HepG2 (cell line): ENCODE results near the gene PCSK5. TPM values are rescaled to one million over a fixed set of nuclear protein-coding genes. Genes with fewer than 3 reads are reported as not detected.

Source experiments
- ATAC-seq: fragments of 200-7000 bp; cut with Tn5 transposase; 3 replicates; pipeline ENCODE4 v1.9.1; 2020; ENCODE audit warnings: mild to moderate bottlenecking, moderate library complexity
- BruUV-seq: library from RNA; stranded (reverse); fragments of 400-500 nt; replicated peaks from 2 replicates; lab custom pipeline; 2021; lab: Mats Ljungman, UMichigan
- CTCF ChIA-PET: fragments of 300-600 bp; formaldehyde crosslinking; extraction: SDS; loops from one replicate; lab custom pipeline; 2021; ENCODE audit warnings: low total read pairs, inconsistent platforms, low intra/inter-chr PET ratio; lab: Yijun Ruan, JAX
- POLR2A ChIA-PET: fragments of 350-600 bp; sonication (Branson Sonifier 250); formaldehyde crosslinking; loops from one replicate; lab custom pipeline; 2020; ENCODE audit warnings: antibody characterized with exemption, inconsistent platforms; lab: Yijun Ruan, JAX
- DNase-seq: peaks from one replicate; pipeline ENCODE4 v3.0.0-alpha.2; 2015; ENCODE audit warnings: low spot score
- FAIRE-seq: peaks from 3 replicates; lab custom pipeline; 2011; peaks lifted over from hg19 to GRCh38; lab: Jason Lieb, UNC
- H2AFZ ChIP-seq: one replicate; pipeline ENCODE4 v1.6.1; 2011; ENCODE audit warnings: low read length, inconsistent platforms
- H3K27ac ChIP-seq: fragments of 300-600 bp; 3 replicates; pipeline ENCODE4 v1.8.0; 2011; ENCODE audit warnings: mixed run types, mild to moderate bottlenecking, mixed read lengths, low read length, inconsistent platforms; ENCODE audit not compliant: insufficient read depth; ENCODE audit errors: extremely low read length
- H3K27me3 ChIP-seq, 2 experiments: fragments of 200-600 bp in 1 of 2; 2 replicates in 1 of 2; 3 replicates in 1 of 2; pipeline versions ENCODE4 v1.6.0 to v1.8.0; 2011; ENCODE audit warnings: low read length in 2 of 2, mild to moderate bottlenecking in 2 of 2, moderate library complexity in 2 of 2, inconsistent platforms in 1 of 2; ENCODE audit not compliant: insufficient read depth in 2 of 2, control insufficient read depth in 1 of 2
- H3K36me3 ChIP-seq, 2 experiments: fragments of 200-600 bp in 1 of 2; replicated peaks in 1 of 2; 2 replicates in 1 of 2; 3 replicates in 1 of 2; pipeline versions ENCODE4 v1.5.1 to v1.8.0; 2011; ENCODE audit warnings: low read length in 2 of 2, inconsistent platforms in 1 of 2; ENCODE audit not compliant: insufficient read depth in 2 of 2, control insufficient read depth in 1 of 2
- H3K4me1 ChIP-seq: 2 replicates; pipeline ENCODE4 v1.5.1; 2012; ENCODE audit warnings: low read length, inconsistent platforms; ENCODE audit not compliant: insufficient read depth
- H3K4me2 ChIP-seq: 2 replicates; pipeline ENCODE4 v1.6.0; 2011; ENCODE audit warnings: low read depth, low read length, inconsistent platforms
- H3K4me3 ChIP-seq, 3 experiments: fragments of 200-600 bp in 1 of 3; sonication (generic), shearing (Covaris generic) in 1 of 3; replicated peaks in 1 of 3; 2 replicates each; pipeline ENCODE4 v1.5.1; 2011 to 2016; ENCODE audit warnings: low read length in 3 of 3, inconsistent platforms in 2 of 3, low read depth in 2 of 3, mild to moderate bottlenecking in 2 of 3, control low read depth in 1 of 3, mixed read lengths in 1 of 3; ENCODE audit not compliant: insufficient read depth in 1 of 3
- H3K79me2 ChIP-seq: one replicate; pipeline ENCODE4 v1.6.1; 2011; ENCODE audit warnings: low read length, inconsistent platforms; ENCODE audit not compliant: insufficient read depth
- H3K9ac ChIP-seq: 2 replicates; pipeline ENCODE4 v1.6.0; 2011; ENCODE audit warnings: mild to moderate bottlenecking, low read depth, low read length, inconsistent platforms; ENCODE audit not compliant: insufficient read depth
- H3K9me3 ChIP-seq: 2 replicates; pipeline ENCODE4 v1.5.1; 2012; ENCODE audit warnings: mild to moderate bottlenecking, low read length
- H4K20me1 ChIP-seq: 2 replicates; pipeline ENCODE4 v1.6.0; 2011; ENCODE audit warnings: inconsistent platforms, mild to moderate bottlenecking, low read length, moderate library complexity; ENCODE audit not compliant: insufficient read depth
- CCAR2 ChIP-seq: fragments of 200-400 bp; formaldehyde crosslinking; optimal IDR thresholded peaks from 2 replicates; pipeline ENCODE3; 2018; ENCODE audit warnings: low read depth, mild to moderate bottlenecking, low read length, moderate library complexity
- JUND ChIP-seq: sonication (generic); formaldehyde crosslinking; IDR thresholded peaks from 2 replicates; pipeline ENCODE4 v1.8.0; 2022; ENCODE audit warnings: mild to moderate bottlenecking, missing genetic modification reagents
- KLF15 ChIP-seq: sonication (generic); formaldehyde crosslinking; IDR thresholded peaks from 2 replicates; pipeline ENCODE4 v1.8.1; 2023; ENCODE audit warnings: borderline replicate concordance, mild to moderate bottlenecking, inconsistent platforms, missing genetic modification reagents, mixed read lengths
- NBN ChIP-seq: fragments of 450-650 bp; conservative IDR thresholded peaks from 2 replicates; pipeline ENCODE4 v1.6.1; 2017
- RAD21 ChIP-seq: fragments of 450-650 bp; formaldehyde crosslinking; IDR thresholded peaks from 2 replicates; pipeline ENCODE4 v1.5.0; 2020; ENCODE audit warnings: mild to moderate bottlenecking
- RFX5 ChIP-seq: IDR thresholded peaks from 2 replicates; pipeline ENCODE4 v1.6.1; 2011; ENCODE audit warnings: low read depth, low read length, improper control_type of control experiment
- RORA ChIP-seq: sonication (generic); formaldehyde crosslinking; IDR thresholded peaks from 2 replicates; pipeline ENCODE4 v1.5.0; 2020; ENCODE audit warnings: mild to moderate bottlenecking, missing genetic modification reagents, moderate library complexity
- SPEN ChIP-seq: sonication (generic); formaldehyde crosslinking; IDR thresholded peaks from 2 replicates; pipeline ENCODE4 v1.5.1; 2020; ENCODE audit warnings: low read depth, mild to moderate bottlenecking, missing genetic modification reagents
- ZNF44 ChIP-seq: sonication (generic); formaldehyde crosslinking; IDR thresholded peaks from 2 replicates; pipeline ENCODE4 v1.5.1; 2020; ENCODE audit warnings: mild to moderate bottlenecking, missing genetic modification reagents
- ZNF609 ChIP-seq: sonication (generic); formaldehyde crosslinking; IDR thresholded peaks from 2 replicates; pipeline ENCODE4 v1.4.0; 2020; ENCODE audit warnings: mild to moderate bottlenecking, missing genetic modification reagents, borderline replicate concordance
- WGBS: methylation state at CpG from one replicate; pipeline ENCODE4 v1.1.6; 2017; ENCODE audit warnings: low lambda C conversion rate; 5-methylcytosine and 5-hydroxymethylcytosine counted together
- in situ Hi-C: cut with HindIII; loops from 2 replicates; pipeline ENCODE4 v1.10.0; 2017; ENCODE audit warnings: low pct_unique_long_range_greater_than_20kb; ENCODE audit not compliant: extremely low pct_ligation_motif_present
- intact Hi-C: fragments of 100-400 bp; cut with micrococcal nuclease; formaldehyde crosslinking; loops from one replicate; pipeline ENCODE4 v1.10.0; 2022; ENCODE audit not compliant: unreplicated experiment
- polyA plus RNA-seq, 8 experiments: library from polyadenylated mRNA; depleted of rRNA in 3 of 8; stranded (reverse) in 7 of 8; unstranded in 1 of 8; fragments of >200 nt; fragmentation: Illumina TruSeq in 4 of 8; extraction: Trizol in 4 of 8; gene quantifications; 2 replicates each; pipeline versions ENCODE4 v1.2.1 to v1.2.3, GENCODE V29; 2011 to 2016; ENCODE audit warnings: low read depth in 4 of 8, missing spikeins in 1 of 8, mixed read lengths in 1 of 8; ENCODE audit not compliant: insufficient read depth in 1 of 8
- total RNA-seq, 5 experiments: library from RNA; depleted of rRNA; stranded (reverse); fragments of >200 nt; fragmentation: Illumina TruSeq; extraction: Trizol; gene quantifications; 2 replicates each; pipeline ENCODE4 v1.2.3, GENCODE V29; 2016; ENCODE audit warnings: low read depth in 1 of 5
- TF ChIP-seq, protein P1 (sequence below): sonication (generic); formaldehyde crosslinking; IDR thresholded peaks from 2 replicates; pipeline ENCODE4 v1.4.0; 2020; ENCODE audit warnings: missing genetic modification reagents; ENCODE audit errors: not compliant biosample characterization
- TF ChIP-seq, protein P2 (sequence below): sonication (generic); formaldehyde crosslinking; IDR thresholded peaks from 2 replicates; pipeline ENCODE4 v1.5.1; 2020; ENCODE audit warnings: mild to moderate bottlenecking, missing genetic modification reagents, borderline replicate concordance

PCSK5 gene
- total and polyA plus RNA-seq, 2 of the 13 experiments (the other 11 are each of a cell fraction or from before 2014, with no cell fraction given) = 0.55 to 0.66 TPM

DNA sequence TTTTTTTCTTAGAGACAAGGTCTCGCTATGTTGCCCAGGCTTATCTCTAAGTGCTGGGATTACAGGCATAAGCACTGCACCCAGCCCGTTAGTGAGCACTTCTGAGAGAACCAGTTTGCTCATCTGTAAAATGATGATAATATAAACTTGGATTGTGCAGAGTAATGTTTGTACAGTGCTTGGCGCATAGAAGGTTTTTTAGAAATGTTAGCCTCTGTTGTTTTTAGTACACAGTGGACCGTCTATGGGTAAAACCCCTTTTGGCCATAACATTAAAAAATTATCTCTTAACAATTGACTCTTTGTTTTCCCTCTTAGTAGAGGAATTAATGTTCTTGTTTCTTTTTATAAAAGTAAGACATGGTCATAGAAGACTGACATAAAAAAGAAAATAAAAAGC, 202.1 kb downstream of the PCSK5 start:
- no peak overlapping the region for H3K4me3 ChIP-seq
- H3K27ac ChIP-seq = no peak overlapping the region
- H3K9me3 ChIP-seq = no peaks in the 10 kb centered on the region
- no peaks in the 10 kb centered on the region for H3K79me2 ChIP-seq
- DNase-seq (no peak), ATAC-seq (no peak), FAIRE-seq (no peak)
- in situ Hi-C loops = no loop called here
- CTCF ChIA-PET = no interaction called here
- intact Hi-C loops = no loop called here
- WGBS = 67% methylated on average over 4 of the region's 4 CpGs
- no peaks in the 10 kb centered on the region for H4K20me1 ChIP-seq
- H3K4me1 ChIP-seq = no peaks in the 10 kb centered on the region
- POLR2A ChIA-PET = no interaction called here
- H3K36me3 ChIP-seq = no peaks in the 10 kb centered on the region
- H3K27me3 ChIP-seq = no peaks in the 10 kb centered on the region
- no peak overlapping the region for H3K9ac ChIP-seq
- no peak overlapping the region for H3K4me2 ChIP-seq
- no TSS peak for BruUV-seq
- H2AFZ ChIP-seq = no peak overlapping the region
- TF ChIP-seq JUND (CRISPR knock-in tag) (no peak), ZNF44 (CRISPR knock-in tag) (no peak), CCAR2 (no peak), ZNF609 (no peak), RFX5 (no peak), KLF15 (CRISPR knock-in tag) (no peak), SPEN (CRISPR knock-in tag) (no peak), RORA (no peak), NBN (no peak), RAD21 (no peak)
- TF ChIP-seq, protein P1, sequence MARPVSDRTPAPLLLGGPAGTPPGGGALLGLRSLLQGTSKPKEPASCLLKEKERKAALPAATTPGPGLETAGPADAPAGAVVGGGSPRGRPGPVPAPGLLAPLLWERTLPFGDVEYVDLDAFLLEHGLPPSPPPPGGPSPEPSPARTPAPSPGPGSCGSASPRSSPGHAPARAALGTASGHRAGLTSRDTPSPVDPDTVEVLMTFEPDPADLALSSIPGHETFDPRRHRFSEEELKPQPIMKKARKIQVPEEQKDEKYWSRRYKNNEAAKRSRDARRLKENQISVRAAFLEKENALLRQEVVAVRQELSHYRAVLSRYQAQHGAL (CRISPR knock-in tag) = no peak
- TF ChIP-seq, protein P2, sequence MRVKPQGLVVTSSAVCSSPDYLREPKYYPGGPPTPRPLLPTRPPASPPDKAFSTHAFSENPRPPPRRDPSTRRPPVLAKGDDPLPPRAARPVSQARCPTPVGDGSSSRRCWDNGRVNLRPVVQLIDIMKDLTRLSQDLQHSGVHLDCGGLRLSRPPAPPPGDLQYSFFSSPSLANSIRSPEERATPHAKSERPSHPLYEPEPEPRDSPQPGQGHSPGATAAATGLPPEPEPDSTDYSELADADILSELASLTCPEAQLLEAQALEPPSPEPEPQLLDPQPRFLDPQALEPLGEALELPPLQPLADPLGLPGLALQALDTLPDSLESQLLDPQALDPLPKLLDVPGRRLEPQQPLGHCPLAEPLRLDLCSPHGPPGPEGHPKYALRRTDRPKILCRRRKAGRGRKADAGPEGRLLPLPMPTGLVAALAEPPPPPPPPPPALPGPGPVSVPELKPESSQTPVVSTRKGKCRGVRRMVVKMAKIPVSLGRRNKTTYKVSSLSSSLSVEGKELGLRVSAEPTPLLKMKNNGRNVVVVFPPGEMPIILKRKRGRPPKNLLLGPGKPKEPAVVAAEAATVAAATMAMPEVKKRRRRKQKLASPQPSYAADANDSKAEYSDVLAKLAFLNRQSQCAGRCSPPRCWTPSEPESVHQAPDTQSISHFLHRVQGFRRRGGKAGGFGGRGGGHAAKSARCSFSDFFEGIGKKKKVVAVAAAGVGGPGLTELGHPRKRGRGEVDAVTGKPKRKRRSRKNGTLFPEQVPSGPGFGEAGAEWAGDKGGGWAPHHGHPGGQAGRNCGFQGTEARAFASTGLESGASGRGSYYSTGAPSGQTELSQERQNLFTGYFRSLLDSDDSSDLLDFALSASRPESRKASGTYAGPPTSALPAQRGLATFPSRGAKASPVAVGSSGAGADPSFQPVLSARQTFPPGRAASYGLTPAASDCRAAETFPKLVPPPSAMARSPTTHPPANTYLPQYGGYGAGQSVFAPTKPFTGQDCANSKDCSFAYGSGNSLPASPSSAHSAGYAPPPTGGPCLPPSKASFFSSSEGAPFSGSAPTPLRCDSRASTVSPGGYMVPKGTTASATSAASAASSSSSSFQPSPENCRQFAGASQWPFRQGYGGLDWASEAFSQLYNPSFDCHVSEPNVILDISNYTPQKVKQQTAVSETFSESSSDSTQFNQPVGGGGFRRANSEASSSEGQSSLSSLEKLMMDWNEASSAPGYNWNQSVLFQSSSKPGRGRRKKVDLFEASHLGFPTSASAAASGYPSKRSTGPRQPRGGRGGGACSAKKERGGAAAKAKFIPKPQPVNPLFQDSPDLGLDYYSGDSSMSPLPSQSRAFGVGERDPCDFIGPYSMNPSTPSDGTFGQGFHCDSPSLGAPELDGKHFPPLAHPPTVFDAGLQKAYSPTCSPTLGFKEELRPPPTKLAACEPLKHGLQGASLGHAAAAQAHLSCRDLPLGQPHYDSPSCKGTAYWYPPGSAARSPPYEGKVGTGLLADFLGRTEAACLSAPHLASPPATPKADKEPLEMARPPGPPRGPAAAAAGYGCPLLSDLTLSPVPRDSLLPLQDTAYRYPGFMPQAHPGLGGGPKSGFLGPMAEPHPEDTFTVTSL = no peak
